ENCODE results near the gene PNMA5. TPM values are rescaled to one million over a fixed set of nuclear protein-coding genes. Genes with fewer than 3 reads are reported as not detected.

PNMA5 gene
- total and polyA plus RNA-seq, 2 of the 8 experiments (the other 6 are each of a cell fraction or from before 2014, with no cell fraction given) = 0.11 TPM

DNA sequence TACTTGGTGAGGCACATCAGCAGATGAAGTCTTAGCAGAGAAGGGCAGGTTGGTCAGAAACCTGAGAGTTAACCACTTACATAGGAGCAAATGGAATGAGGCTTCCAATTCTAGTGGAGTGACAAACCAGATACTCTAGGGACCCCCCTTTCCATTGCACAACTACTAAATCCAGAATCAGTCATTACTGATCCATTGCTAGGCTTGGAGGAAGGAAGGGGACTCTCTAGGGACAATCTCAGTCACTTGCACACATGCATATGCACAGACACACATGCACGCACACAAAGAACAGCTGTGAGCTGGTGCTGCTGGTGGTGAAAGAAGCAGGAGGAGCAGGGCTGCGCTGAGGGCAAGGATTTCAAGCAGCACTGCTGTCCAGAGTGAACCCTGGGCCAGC, 25.7 kb downstream of the PNMA5 start:
- Histone ChIP-seq H4K5ac (ENCODE audit: insufficient read length, low read depth, low read length) (no peak overlapping the region), H2BK12ac (ENCODE audit: low read depth, low read length) (no peak overlapping the region), H3K56ac (replicated peaks; ENCODE audit: insufficient read length, low read depth, low read length) (no peak overlapping the region), H2AFZ (ENCODE audit: low read length) (no peak overlapping the region), H3K9me3 (ENCODE audit: insufficient read depth in 2 of 2, low read depth in 1 of 2, low read length in 1 of 2) (no peaks in the 10 kb centered on the region), H3K79me1 (ENCODE audit: low read depth, low read length) (no peaks in the 10 kb centered on the region), H2BK120ac (replicated peaks; ENCODE audit: low read depth, low read length) (no peak overlapping the region), H2BK5ac (ENCODE audit: low read depth, low read length) (no peak overlapping the region), H3K27me3 (replicated peaks in 1 of 4; ENCODE audit: control insufficient read depth in 3 of 4, extremely low read depth in 1 of 4, insufficient read depth in 3 of 4, low read length in 3 of 4) (no peaks in the 10 kb centered on the region), H3K4me2 (ENCODE audit: insufficient read depth in 1 of 2, low read depth in 2 of 2, low read length in 2 of 2) (no peak overlapping the region), H4K91ac (replicated peaks; ENCODE audit: insufficient read length, low read length) (no peak overlapping the region), H3K23ac (ENCODE audit: insufficient read length) (no peak overlapping the region), H2BK20ac (ENCODE audit: low read length) (no peak overlapping the region), H2BK15ac (ENCODE audit: low read length) (no peak overlapping the region), H3K79me2 (ENCODE audit: control insufficient read depth in 1 of 2, insufficient read depth in 2 of 2, low read length in 2 of 2) (no peaks in the 10 kb centered on the region), H3K9ac (replicated peaks in 1 of 4; ENCODE audit: extremely low read depth in 1 of 4, low read depth in 3 of 4, low read length in 3 of 4) (no peak overlapping the region), H3K18ac (ENCODE audit: extremely low read depth, low read length) (no peak overlapping the region), H4K20me1 (replicated peaks in 1 of 2; ENCODE audit: control insufficient read depth in 1 of 2, insufficient read depth in 2 of 2, low read length in 2 of 2) (no peaks in the 10 kb centered on the region), H3K36me3 (ENCODE audit: control insufficient read depth in 2 of 4, insufficient read depth in 4 of 4, low read length in 3 of 4) (peaks cover 0 to 3% (median 0%) of the 10 kb centered on the region in 4 experiments; a peak in 1 of 8 replicates), H3K23me2 (ENCODE audit: low read depth, low read length) (no peaks in the 10 kb centered on the region), H3K4me1 (replicated peaks in 1 of 4; ENCODE audit: control insufficient read depth in 3 of 4, insufficient read depth in 4 of 4, low read length in 3 of 4) (no peaks in the 10 kb centered on the region), H3K4ac (replicated peaks; ENCODE audit: insufficient read length, low read depth, low read length) (no peak overlapping the region), H3K14ac (ENCODE audit: insufficient read length) (no peak overlapping the region), H3K27ac (ENCODE audit: low read depth, low read length) (no peak overlapping the region), H2AK5ac (ENCODE audit: low read depth, low read length) (no peak overlapping the region), H3K4me3 (ENCODE audit: extremely low read depth in 1 of 4, insufficient read depth in 2 of 4, low read depth in 3 of 4, low read length in 4 of 4) (no peak overlapping the region), H4K8ac (ENCODE audit: extremely low read depth, insufficient read depth, low read length) (no peak overlapping the region)
- DNase-seq (ENCODE audit: low read depth in 1 of 2, low spot score in 2 of 2) (no peak), FAIRE-seq (no peak)
- TF ChIP-seq SIX5 (IDR thresholded peaks at IDR 0.05; ENCODE audit: low read depth, low read length) (no peak), KDM4A (IDR thresholded peaks at IDR 0.05; ENCODE audit: low read depth, low read length, severe bottlenecking) (no peak), SIN3A (conservative IDR thresholded peaks at IDR 0.05 in 1 of 2, IDR thresholded peaks at IDR 0.05 in 1 of 2; ENCODE audit: low read depth in 1 of 2, low read length in 2 of 2) (no peak), RAD21 (IDR thresholded peaks at IDR 0.05 in 1 of 2, conservative IDR thresholded peaks at IDR 0.05 in 1 of 2; ENCODE audit: low read depth in 2 of 2, low read length in 2 of 2) (no peak)
- POLR2A ChIA-PET (ENCODE audit: partially characterized antibody) = no interaction called here
- 81% methylated on average over 2 of the region's 2 CpGs; no CpG with 5 or more reads in 1 of the 2 experiments for WGBS, 2 experiments (ENCODE audit: extremely low coverage in 1 of 2, insufficient coverage in 1 of 2, insufficient read length in 1 of 2, insufficient replicate concordance in 2 of 2, low coverage in 1 of 2, low lambda C conversion rate in 2 of 2, missing lambda C conversion rate in 1 of 2)
- CTCF ChIA-PET (ENCODE audit: partially characterized antibody) = no interaction called here
